KMS-11 (cell line): ENCODE results near the gene LRRC4B.

ENCODE experiments used
- H2AFZ ChIP-seq: fragments of 200-600 bp; sonication (generic); 2 replicates; pipeline ENCODE4 v1.6.1; 2016; ENCODE audit warnings: antibody characterized with exemption, mixed run types, low read depth
- H3K27ac ChIP-seq: fragments of 200-600 bp; sonication (generic); 2 replicates; pipeline ENCODE4 v1.6.1; 2016; ENCODE audit warnings: mild to moderate bottlenecking, mixed run types
- H3K27me3 ChIP-seq: fragments of 200-600 bp; sonication (generic); 2 replicates; pipeline ENCODE4 v1.6.1; 2017; ENCODE audit warnings: mild to moderate bottlenecking, low read depth, mixed run types, moderate library complexity; ENCODE audit not compliant: insufficient read depth
- H3K36me3 ChIP-seq: fragments of 200-600 bp; sonication (generic); 2 replicates; pipeline ENCODE4 v1.6.1; 2017; ENCODE audit warnings: mild to moderate bottlenecking, mixed run types; ENCODE audit not compliant: insufficient read depth
- H3K4me1 ChIP-seq: fragments of 200-600 bp; sonication (generic); 2 replicates; pipeline ENCODE4 v1.6.1; 2016; ENCODE audit warnings: mild to moderate bottlenecking, low read depth, mixed run types; ENCODE audit not compliant: poor library complexity, severe bottlenecking
- H3K4me2 ChIP-seq: fragments of 200-600 bp; sonication (generic); 2 replicates; pipeline ENCODE4 v1.7.0; 2016; ENCODE audit warnings: mild to moderate bottlenecking, mixed run types
- H3K4me3 ChIP-seq: fragments of 200-600 bp; sonication (generic); IDR thresholded peaks from 2 replicates; pipeline ENCODE4 v1.6.1; 2017; ENCODE audit warnings: low read depth, low read length, mixed read lengths; ENCODE audit not compliant: insufficient read depth
- H3K79me2 ChIP-seq: fragments of 200-600 bp; sonication (generic); 2 replicates; pipeline ENCODE4 v1.6.1; 2016; ENCODE audit warnings: low read depth, mixed run types; ENCODE audit not compliant: insufficient read depth
- H3K9ac ChIP-seq: fragments of 200-600 bp; sonication (generic); 2 replicates; pipeline ENCODE4 v1.6.1; 2016; ENCODE audit warnings: mild to moderate bottlenecking, mixed run types
- H4K20me1 ChIP-seq: fragments of 200-600 bp; sonication (generic); 2 replicates; pipeline ENCODE4 v1.6.1; 2016; ENCODE audit warnings: mild to moderate bottlenecking, mixed run types; ENCODE audit not compliant: insufficient read depth
- TF ChIP-seq, protein P1 (sequence below): fragments of 200-600 bp; sonication (generic); conservative IDR thresholded peaks from 2 replicates; pipeline ENCODE4 v1.6.1; 2017; ENCODE audit warnings: low read depth, mild to moderate bottlenecking, antibody characterized with exemption, low read length, moderate library complexity, mixed read lengths

Gene LRRC4B

DNA sequence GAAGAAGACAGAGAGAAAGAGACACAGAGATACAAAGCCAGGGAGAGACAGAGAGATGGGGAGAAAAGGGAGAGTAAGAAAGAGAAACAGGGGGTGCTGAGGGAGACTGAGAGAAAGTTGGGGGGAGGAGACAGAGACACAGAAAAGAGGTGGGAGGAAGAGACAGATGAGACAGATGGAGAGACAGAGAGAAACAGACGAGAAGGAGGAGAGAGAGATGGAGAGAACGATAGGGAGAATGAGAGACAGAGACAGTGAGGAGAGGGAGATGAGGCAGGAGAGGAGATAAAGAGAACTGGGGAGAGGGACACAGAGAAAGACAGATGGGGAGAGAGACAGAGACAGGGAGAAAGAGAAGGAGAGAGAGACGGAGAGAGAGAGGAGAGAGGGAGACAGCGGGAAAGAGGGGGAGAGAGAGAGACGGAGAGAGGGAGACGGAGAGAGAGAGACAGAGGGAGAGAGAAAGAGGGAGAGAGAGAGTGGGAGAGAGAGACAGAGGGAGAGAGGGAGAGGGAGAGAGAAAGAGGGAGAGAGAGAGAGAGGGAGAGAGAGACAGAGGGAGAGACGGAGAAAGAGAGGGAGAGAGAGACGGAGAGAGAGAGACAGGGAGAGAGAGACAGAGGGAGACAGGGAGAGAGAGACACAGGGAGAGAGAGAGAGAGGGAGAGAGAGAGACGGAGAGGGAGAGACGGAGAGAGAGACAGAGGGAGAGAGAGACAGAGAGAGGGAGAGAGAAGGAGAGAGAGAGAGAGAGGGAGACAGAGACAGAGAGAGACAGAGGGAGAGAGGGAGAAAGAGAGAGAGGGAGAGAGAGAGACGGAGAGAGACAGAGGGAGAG lies 69.8 kb downstream of the LRRC4B start:
- Histone ChIP-seq H4K20me1 (no peaks in the 10 kb centered on the region), H3K27me3 (no peaks in the 10 kb centered on the region), H3K27ac (no peak overlapping the region), H3K36me3 (no peaks in the 10 kb centered on the region), H3K4me2 (no peak overlapping the region), H2AFZ (no peak overlapping the region), H3K9ac (no peak overlapping the region), H3K79me2 (no peaks in the 10 kb centered on the region), H3K4me1 (no peaks in the 10 kb centered on the region), H3K4me3 (no peak overlapping the region)
- TF ChIP-seq, protein P1, sequence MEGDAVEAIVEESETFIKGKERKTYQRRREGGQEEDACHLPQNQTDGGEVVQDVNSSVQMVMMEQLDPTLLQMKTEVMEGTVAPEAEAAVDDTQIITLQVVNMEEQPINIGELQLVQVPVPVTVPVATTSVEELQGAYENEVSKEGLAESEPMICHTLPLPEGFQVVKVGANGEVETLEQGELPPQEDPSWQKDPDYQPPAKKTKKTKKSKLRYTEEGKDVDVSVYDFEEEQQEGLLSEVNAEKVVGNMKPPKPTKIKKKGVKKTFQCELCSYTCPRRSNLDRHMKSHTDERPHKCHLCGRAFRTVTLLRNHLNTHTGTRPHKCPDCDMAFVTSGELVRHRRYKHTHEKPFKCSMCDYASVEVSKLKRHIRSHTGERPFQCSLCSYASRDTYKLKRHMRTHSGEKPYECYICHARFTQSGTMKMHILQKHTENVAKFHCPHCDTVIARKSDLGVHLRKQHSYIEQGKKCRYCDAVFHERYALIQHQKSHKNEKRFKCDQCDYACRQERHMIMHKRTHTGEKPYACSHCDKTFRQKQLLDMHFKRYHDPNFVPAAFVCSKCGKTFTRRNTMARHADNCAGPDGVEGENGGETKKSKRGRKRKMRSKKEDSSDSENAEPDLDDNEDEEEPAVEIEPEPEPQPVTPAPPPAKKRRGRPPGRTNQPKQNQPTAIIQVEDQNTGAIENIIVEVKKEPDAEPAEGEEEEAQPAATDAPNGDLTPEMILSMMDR: no peak

DNA sequence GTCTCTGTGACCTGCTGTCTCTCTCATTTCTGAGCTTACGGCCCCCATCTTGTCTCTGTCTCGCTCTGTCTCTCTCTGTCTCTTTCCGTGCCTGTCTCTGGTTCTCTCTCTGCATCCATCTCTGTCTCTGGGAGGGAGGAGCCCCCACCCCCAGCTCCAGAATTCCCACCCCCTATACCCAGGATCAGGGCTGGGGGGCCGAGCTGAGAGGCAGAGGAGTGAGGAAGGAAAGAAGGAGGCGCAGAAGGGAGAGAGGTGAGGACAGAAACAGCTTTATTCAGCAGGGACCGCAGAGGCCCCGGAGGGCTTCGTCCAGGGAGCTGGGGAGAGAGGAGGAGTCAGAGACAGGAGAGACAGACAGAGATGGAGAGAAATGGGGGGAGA lies 71.2 kb downstream of the LRRC4B start:
- Histone ChIP-seq H3K27me3 (no peaks in the 10 kb centered on the region), H3K4me2 (no peak overlapping the region), H3K36me3 (no peaks in the 10 kb centered on the region), H3K9ac (no peak overlapping the region), H3K27ac (no peak overlapping the region), H3K79me2 (no peaks in the 10 kb centered on the region), H2AFZ (no peak overlapping the region), H4K20me1 (no peaks in the 10 kb centered on the region), H3K4me3 (no peak overlapping the region), H3K4me1 (no peaks in the 10 kb centered on the region)
- TF ChIP-seq, protein P1: no peak

DNA sequence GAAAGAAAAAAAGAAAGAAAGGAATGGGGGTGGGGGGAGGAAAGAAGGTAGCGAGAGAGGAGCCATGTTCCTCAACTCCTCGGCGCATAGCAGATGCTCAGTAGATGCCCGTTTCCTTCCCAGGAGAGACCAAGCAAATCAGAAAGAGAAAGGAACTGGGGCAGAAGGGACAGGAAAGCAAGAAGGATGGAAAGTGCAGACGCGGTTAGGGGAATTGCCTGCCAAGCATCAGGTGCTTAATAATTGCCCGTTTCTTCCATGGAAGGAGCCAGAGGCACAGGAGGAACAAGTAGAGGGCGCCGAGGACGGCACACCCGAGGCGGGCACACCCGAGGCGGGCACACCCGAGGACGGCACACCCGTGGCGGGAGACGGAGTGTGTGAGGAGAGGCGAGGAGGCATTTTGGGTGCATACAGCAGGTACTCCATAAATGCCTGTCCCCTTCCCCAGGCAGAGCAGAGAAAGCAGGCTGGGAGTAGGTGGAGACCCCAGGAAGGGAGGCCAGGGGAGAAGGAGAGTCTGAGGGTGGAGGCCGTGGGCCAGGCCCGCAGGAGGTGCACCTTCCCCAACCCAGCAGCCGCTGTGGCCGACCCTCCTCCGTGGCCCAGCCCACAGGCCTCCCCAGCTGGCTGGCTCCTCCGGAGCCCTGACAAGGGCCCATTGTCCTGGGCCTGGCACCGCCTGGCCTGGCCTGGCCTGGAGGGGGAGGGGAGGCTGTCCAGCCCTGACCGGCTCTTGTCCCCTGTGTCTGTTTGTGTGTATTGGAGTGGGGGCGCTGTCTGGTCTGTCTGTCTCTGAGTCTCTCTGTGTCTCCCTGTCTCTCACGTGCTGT lies 71.8 kb downstream of the LRRC4B start:
- TF ChIP-seq, protein P1: no peak
- no peak overlapping the region for H2AFZ ChIP-seq
- no peaks in the 10 kb centered on the region for H3K36me3 ChIP-seq
- no peak overlapping the region for H3K27ac ChIP-seq
- H4K20me1 ChIP-seq: no peaks in the 10 kb centered on the region
- H3K79me2 ChIP-seq: no peaks in the 10 kb centered on the region
- H3K4me3 ChIP-seq: no peak overlapping the region
- H3K9ac ChIP-seq: no peak overlapping the region
- no peaks in the 10 kb centered on the region for H3K4me1 ChIP-seq
- no peaks in the 10 kb centered on the region for H3K27me3 ChIP-seq
- no peak overlapping the region for H3K4me2 ChIP-seq

DNA sequence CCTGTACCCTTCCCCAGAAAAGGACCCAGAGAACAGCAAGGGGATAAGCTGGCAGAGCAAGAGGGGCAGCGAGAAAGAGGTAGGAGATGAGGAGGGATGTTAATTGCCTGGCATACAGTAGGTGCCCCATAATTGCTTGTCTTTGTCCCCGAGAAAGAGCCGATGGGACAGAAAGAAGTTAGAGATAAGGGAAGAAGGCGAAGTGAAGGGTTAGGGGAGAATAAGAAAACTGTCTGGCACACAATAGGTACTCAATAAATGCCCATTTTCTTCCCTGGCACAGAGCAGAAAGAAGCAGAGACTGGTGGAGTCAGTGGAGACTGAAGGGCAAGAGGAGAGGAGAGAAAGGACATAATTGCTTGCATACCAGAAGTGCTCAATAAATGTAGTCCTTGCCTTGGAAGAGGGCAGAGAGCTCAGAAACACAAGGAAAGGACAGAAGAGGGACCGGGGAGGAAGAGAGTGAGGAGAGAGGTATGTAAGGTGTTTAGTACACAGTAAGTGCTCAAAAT lies 73.2 kb downstream of the LRRC4B start:
- Histone ChIP-seq H3K4me3 (no peak overlapping the region), H3K27ac (no peak overlapping the region), H3K9ac (no peak overlapping the region), H3K27me3 (no peaks in the 10 kb centered on the region), H3K4me1 (no peaks in the 10 kb centered on the region), H4K20me1 (no peaks in the 10 kb centered on the region), H3K36me3 (no peaks in the 10 kb centered on the region), H3K79me2 (no peaks in the 10 kb centered on the region), H3K4me2 (no peak overlapping the region), H2AFZ (no peak overlapping the region)
- TF ChIP-seq, protein P1: no peak
